Activated CD4-positive, alpha-beta T cell treated with anti-CD3 and anti-CD28 coated beads, Interleukin-2, amount 10 ng/mL, durations not matched to agents 7 days and 5 days (primary cell): ENCODE measurements around the gene PRMT2. TPM values are rescaled to one million over a fixed set of nuclear protein-coding genes. Genes with fewer than 3 reads are reported as not detected.
A peak's percentile ranks its signal among the peaks of the same experiment; 100 is the strongest.
"Not testable (repeated sequence)": the region's sequence is repeated elsewhere in the genome, so short reads cannot be mapped to it uniquely, and the experiment has no call there.

Experiments used
- CTCF ChIA-PET: fragments of 350-600 bp; sonication (Branson Sonifier 250); formaldehyde crosslinking; loops from one replicate; lab custom pipeline; 2021; ENCODE audit warnings: antibody characterized with exemption; lab: Charles Lee
- POLR2A ChIA-PET: fragments of 350-600 bp; sonication (Branson Sonifier 250); formaldehyde crosslinking; loops from one replicate; lab custom pipeline; 2021; ENCODE audit warnings: antibody characterized with exemption; lab: Charles Lee
- DNase-seq: peaks from one replicate; pipeline ENCODE4 v3.0.0-alpha.2; 2020
- H3K27ac Mint-ChIP-seq: one replicate; pipeline ENCODE4 v1.8.0; 2021; ENCODE audit warnings: mild to moderate bottlenecking, moderate library complexity, mixed read lengths
- H3K27me3 Mint-ChIP-seq: one replicate; pipeline ENCODE4 v1.8.0; 2021; ENCODE audit warnings: mixed read lengths
- H3K36me3 Mint-ChIP-seq: one replicate; pipeline ENCODE4 v1.8.0; 2021; ENCODE audit warnings: low read depth, mixed read lengths
- H3K4me1 Mint-ChIP-seq: one replicate; pipeline ENCODE4 v1.8.0; 2021; ENCODE audit warnings: mixed read lengths
- H3K4me3 Mint-ChIP-seq: one replicate; pipeline ENCODE4 v1.8.0; 2021; ENCODE audit warnings: mild to moderate bottlenecking, moderate library complexity, mixed read lengths
- H3K9me3 Mint-ChIP-seq: one replicate; pipeline ENCODE4 v1.8.0; 2021; ENCODE audit warnings: mixed read lengths
- total RNA-seq, 2 experiments: library from RNA; stranded (reverse); gene quantifications; one replicate each; pipeline ENCODE4 v1.2.3, GENCODE V29; 2021

PRMT2 gene
- total RNA-seq, 2 experiments from 2014 or later, result 116 to 137 TPM

GRCh38 chr21:46668381-46668780 lies 32.9 kb downstream of the PRMT2 start:
- CTCF ChIA-PET, result no interaction called here
- Mint-ChIP-seq H3K4me3 (peak overlapping the region; percentile 76), H3K27ac (no peak overlapping the region), H3K9me3 (no peaks in the 10 kb centered on the region), H3K36me3 (peaks cover 9% of the 10 kb centered on the region), H3K4me1 (peaks cover 13% of the 10 kb centered on the region), H3K27me3 (peaks cover 26% of the 10 kb centered on the region)
- POLR2A ChIA-PET, result no interaction called here
- DNase-seq, result no peak

GRCh38 chr21:46668904-46669303 lies 33.4 kb downstream of the PRMT2 start:
- H3K27ac Mint-ChIP-seq, CTCF ChIA-PET, H3K36me3 Mint-ChIP-seq, POLR2A ChIA-PET, DNase-seq, H3K4me3 Mint-ChIP-seq, H3K9me3 Mint-ChIP-seq: not testable (repeated sequence)
- Mint-ChIP-seq H3K4me1 (peaks cover 13% of the 10 kb centered on the region), H3K27me3 (peaks cover 26% of the 10 kb centered on the region)

- no peaks in the 10 kb centered on the region for H3K9me3 Mint-ChIP-seq
- ChIA-PET POLR2A (no interaction called here), CTCF (no interaction called here)
- no peak overlapping the region for H3K27ac Mint-ChIP-seq
- no peak overlapping the region for H3K4me3 Mint-ChIP-seq
- no peak for DNase-seq
- H3K27me3 Mint-ChIP-seq, result peaks cover 23% of the 10 kb centered on the region
- no peaks in the 10 kb centered on the region for H3K36me3 Mint-ChIP-seq
- no peaks in the 10 kb centered on the region for H3K4me1 Mint-ChIP-seq
These were observed 39.0 kb downstream of the PRMT2 start for GRCh38 chr21:46674430-46675007.

GRCh38 chr21:46675595-46676280 lies 40.3 kb downstream of the PRMT2 start:
- Mint-ChIP-seq H3K27me3 (peaks cover 18% of the 10 kb centered on the region), H3K9me3 (no peaks in the 10 kb centered on the region), H3K4me3 (no peak overlapping the region), H3K36me3 (no peaks in the 10 kb centered on the region), H3K27ac (no peak overlapping the region), H3K4me1 (no peaks in the 10 kb centered on the region)
- DNase-seq, result no peak
- POLR2A ChIA-PET, result no interaction called here
- CTCF ChIA-PET, result no interaction called here

- H3K4me3 Mint-ChIP-seq, H3K4me1 Mint-ChIP-seq, H3K36me3 Mint-ChIP-seq, POLR2A ChIA-PET, DNase-seq, H3K9me3 Mint-ChIP-seq, H3K27ac Mint-ChIP-seq: not testable (repeated sequence)
- CTCF ChIA-PET, result interaction anchor here (0.6 kb wide), 1 partner anchor 1784 kb away, joined by 3 read pairs; no protein-coding TSS in a partner anchor
- H3K27me3 Mint-ChIP-seq, result peaks cover 20% of the 10 kb centered on the region
These were observed 41.1 kb downstream of the PRMT2 start for GRCh38 chr21:46676542-46676941.

GRCh38 chr21:46681593-46681992 lies 46.1 kb downstream of the PRMT2 start:
- H3K4me1 Mint-ChIP-seq, DNase-seq, H3K4me3 Mint-ChIP-seq, H3K27ac Mint-ChIP-seq, H3K36me3 Mint-ChIP-seq, POLR2A ChIA-PET, CTCF ChIA-PET, H3K9me3 Mint-ChIP-seq: not testable (repeated sequence)
- peaks cover 16% of the 10 kb centered on the region for H3K27me3 Mint-ChIP-seq

- CTCF ChIA-PET, H3K27ac Mint-ChIP-seq, H3K27me3 Mint-ChIP-seq, POLR2A ChIA-PET, H3K36me3 Mint-ChIP-seq, DNase-seq, H3K9me3 Mint-ChIP-seq, H3K4me3 Mint-ChIP-seq, H3K4me1 Mint-ChIP-seq: not testable (repeated sequence)
These were observed 63.2 kb downstream of the PRMT2 start for GRCh38 chr21:46698652-46699051.

GRCh38 chr21:46699104-46699503 lies 63.6 kb downstream of the PRMT2 start:
- H3K27me3 Mint-ChIP-seq, H3K27ac Mint-ChIP-seq, H3K36me3 Mint-ChIP-seq, DNase-seq, CTCF ChIA-PET, POLR2A ChIA-PET, H3K9me3 Mint-ChIP-seq, H3K4me3 Mint-ChIP-seq, H3K4me1 Mint-ChIP-seq: not testable (repeated sequence)

Other genes starting within 250 kb of the PRMT2 start
- gene DIP2A, start 176.8 kb upstream of the PRMT2 start, total RNA-seq, result 10 to 100 TPM; 57.6 to 62.1 TPM
- under 1 TPM; 0.25 to 0.32 TPM for gene S100B, start 30.6 kb upstream of the PRMT2 start, total RNA-seq